ENCODE results near the gene VAPA. TPM values are rescaled to one million over a fixed set of nuclear protein-coding genes. Genes with fewer than 3 reads are reported as not detected.

The VAPA gene
- total and polyA plus RNA-seq, 9 of the 15 experiments (the other 6 are each of a cell fraction or from before 2014, with no cell fraction given), result 219 to 902 (median 526) TPM

DNA sequence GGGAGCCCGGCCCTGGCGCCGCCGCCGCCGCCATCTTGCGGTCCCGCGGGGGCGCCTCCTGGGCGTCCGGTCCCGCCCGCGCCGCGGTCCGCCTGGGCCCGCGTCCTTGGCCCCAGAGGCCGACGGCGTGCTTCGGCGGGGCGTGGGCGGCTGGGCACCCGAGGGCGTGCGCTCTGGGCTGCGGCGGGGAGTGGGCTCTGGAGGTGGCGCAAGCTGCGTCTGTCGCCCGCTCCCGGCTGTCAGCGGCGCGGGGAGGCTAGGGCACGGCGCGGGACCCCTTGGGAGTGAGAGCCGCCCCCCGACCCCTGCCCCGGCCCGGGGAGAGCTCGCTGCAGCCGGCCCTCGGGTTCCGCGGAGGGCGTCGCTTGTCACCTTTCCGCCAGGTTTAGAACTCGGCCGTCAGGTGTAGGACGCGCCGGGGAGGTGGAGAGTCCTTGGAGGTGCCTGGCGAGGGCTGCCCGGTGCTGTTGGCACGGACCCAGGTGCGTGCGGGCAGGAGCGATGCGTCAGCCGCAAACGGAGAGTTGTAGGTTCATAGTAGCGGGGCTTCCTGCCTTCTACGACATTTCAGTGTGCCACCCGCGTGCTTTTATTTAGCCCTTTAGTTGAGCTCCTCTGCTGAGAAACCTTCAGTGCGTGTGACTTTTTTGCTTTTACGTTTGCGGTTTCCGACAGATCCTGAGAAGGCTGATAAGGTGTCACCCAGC lies 921 bp downstream of the VAPA start (continued):
- TF ChIP-seq RBM17 (IDR thresholded peaks at IDR 0.05; ENCODE audit: borderline replicate concordance, low read depth, low read length) (no peak), TAF9B (IDR thresholded peaks at IDR 0.05; ENCODE audit: partially characterized antibody) (no peak), ELF4 (CRISPR knock-in tag; IDR thresholded peaks at IDR 0.05) (0 out of 2 replicates have a peak, but pooled peaks have one; percentile 86), ERF (CRISPR knock-in tag; IDR thresholded peaks at IDR 0.05) (0 out of 2 replicates have a peak, but pooled peaks have one; percentile 23), KLF16 (IDR thresholded peaks at IDR 0.05) (no peak), TSC22D4 (tag; IDR thresholded peaks at IDR 0.05) (no peak), STAT5B (CRISPR knock-in tag; IDR thresholded peaks at IDR 0.05) (no peak), HSF4 (CRISPR knock-in tag; IDR thresholded peaks at IDR 0.05; ENCODE audit: borderline replicate concordance) (no peak), ZEB2 (IDR thresholded peaks at IDR 0.05) (0 out of 2 replicates have a peak, but pooled peaks have one; percentile 69), RBM14 (IDR thresholded peaks at IDR 0.05; ENCODE audit: borderline replicate concordance, insufficient read depth, low read depth, low read length) (0 out of 2 replicates have a peak, but pooled peaks have one; percentile 92), ZNF282 (CRISPR knock-in tag; IDR thresholded peaks at IDR 0.05) (no peak; the same call in 1 of the 2 replicates), BRCA1 (IDR thresholded peaks at IDR 0.05) (no peak), BRCA1 (CRISPR knock-in tag; IDR thresholded peaks at IDR 0.05) (peak; percentile 58; the same call in 1 of the 2 replicates), MAFF (IDR thresholded peaks at IDR 0.05; ENCODE audit: low read length) (no peak; the same call in 1 of the 2 replicates), PPARD (CRISPR knock-in tag; IDR thresholded peaks at IDR 0.05) (no peak), RBFOX2 (IDR thresholded peaks at IDR 0.05; ENCODE audit: low read depth, low read length) (peak; percentile 85), XRCC5 (IDR thresholded peaks at IDR 0.05; ENCODE audit: low read depth, low read length) (no peak), CREB1 (IDR thresholded peaks at IDR 0.05) (peak; percentile 43; the same call in 1 of the 2 replicates), CREB1 (CRISPR knock-in tag; IDR thresholded peaks at IDR 0.05) (peak; percentile 45; the same call in 1 of the 2 replicates), ARHGAP35 (IDR thresholded peaks at IDR 0.05; ENCODE audit: partially characterized antibody) (no peak), ZNF354B (CRISPR knock-in tag; IDR thresholded peaks at IDR 0.05) (no peak), HLTF (IDR thresholded peaks at IDR 0.05) (0 out of 2 replicates have a peak, but pooled peaks have one; percentile 6), POLR3G (IDR thresholded peaks at IDR 0.05; ENCODE audit: extremely low read depth, insufficient read length, insufficient replicate concordance) (no peak), ETV1 (tag; conservative IDR thresholded peaks at IDR 0.05; ENCODE audit: low read depth) (peak; percentile 49)
- TF ChIP-seq, protein P1, sequence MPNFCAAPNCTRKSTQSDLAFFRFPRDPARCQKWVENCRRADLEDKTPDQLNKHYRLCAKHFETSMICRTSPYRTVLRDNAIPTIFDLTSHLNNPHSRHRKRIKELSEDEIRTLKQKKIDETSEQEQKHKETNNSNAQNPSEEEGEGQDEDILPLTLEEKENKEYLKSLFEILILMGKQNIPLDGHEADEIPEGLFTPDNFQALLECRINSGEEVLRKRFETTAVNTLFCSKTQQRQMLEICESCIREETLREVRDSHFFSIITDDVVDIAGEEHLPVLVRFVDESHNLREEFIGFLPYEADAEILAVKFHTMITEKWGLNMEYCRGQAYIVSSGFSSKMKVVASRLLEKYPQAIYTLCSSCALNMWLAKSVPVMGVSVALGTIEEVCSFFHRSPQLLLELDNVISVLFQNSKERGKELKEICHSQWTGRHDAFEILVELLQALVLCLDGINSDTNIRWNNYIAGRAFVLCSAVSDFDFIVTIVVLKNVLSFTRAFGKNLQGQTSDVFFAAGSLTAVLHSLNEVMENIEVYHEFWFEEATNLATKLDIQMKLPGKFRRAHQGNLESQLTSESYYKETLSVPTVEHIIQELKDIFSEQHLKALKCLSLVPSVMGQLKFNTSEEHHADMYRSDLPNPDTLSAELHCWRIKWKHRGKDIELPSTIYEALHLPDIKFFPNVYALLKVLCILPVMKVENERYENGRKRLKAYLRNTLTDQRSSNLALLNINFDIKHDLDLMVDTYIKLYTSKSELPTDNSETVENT (CRISPR knock-in tag; IDR thresholded peaks at IDR 0.05), result no peak
- TF ChIP-seq, protein P2, sequence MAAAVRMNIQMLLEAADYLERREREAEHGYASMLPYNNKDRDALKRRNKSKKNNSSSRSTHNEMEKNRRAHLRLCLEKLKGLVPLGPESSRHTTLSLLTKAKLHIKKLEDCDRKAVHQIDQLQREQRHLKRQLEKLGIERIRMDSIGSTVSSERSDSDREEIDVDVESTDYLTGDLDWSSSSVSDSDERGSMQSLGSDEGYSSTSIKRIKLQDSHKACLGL (CRISPR knock-in tag; IDR thresholded peaks at IDR 0.05; ENCODE audit: borderline replicate concordance, poor library complexity, severe bottlenecking), result peak; percentile 10
- TF ChIP-seq, protein P3, sequence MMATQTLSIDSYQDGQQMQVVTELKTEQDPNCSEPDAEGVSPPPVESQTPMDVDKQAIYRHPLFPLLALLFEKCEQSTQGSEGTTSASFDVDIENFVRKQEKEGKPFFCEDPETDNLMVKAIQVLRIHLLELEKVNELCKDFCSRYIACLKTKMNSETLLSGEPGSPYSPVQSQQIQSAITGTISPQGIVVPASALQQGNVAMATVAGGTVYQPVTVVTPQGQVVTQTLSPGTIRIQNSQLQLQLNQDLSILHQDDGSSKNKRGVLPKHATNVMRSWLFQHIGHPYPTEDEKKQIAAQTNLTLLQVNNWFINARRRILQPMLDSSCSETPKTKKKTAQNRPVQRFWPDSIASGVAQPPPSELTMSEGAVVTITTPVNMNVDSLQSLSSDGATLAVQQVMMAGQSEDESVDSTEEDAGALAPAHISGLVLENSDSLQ (IDR thresholded peaks at IDR 0.05), result peak; percentile 67; the same call in 1 of the 2 replicates
